Esophagus squamous epithelium (tissue), 5 donors: ENCODE results near the gene KEL. TPM values are rescaled to one million over a fixed set of nuclear protein-coding genes. Genes with fewer than 3 reads are reported as not detected.

Source experiments
- DNase-seq: peaks from one replicate; lab custom pipeline; 2025; lab: John Stamatoyannopoulos, UW
- H3K27ac ChIP-seq, 4 donors: fragments of 200-600 bp; sonication (generic); one replicate each; pipeline ENCODE4 v1.5.1; 2016 to 2019; ENCODE audit warnings: mild to moderate bottlenecking in 1 of 4
- H3K27me3 ChIP-seq, 4 donors: fragments of 200-600 bp; sonication (generic); 1 replicate in 3 of 4; 2 replicates in 1 of 4; pipeline versions ENCODE4 v1.5.1 to v1.6.0; 2017 to 2021; ENCODE audit warnings: antibody characterized with exemption in 1 of 4
- H3K36me3 ChIP-seq, 3 donors: fragments of 200-600 bp; sonication (generic); one replicate each; pipeline ENCODE4 v1.5.1; 2016 to 2019
- H3K4me1 ChIP-seq, 3 donors: fragments of 200-600 bp; sonication (generic); one replicate each; pipeline ENCODE4 v1.5.1; 2017 to 2019
- H3K4me3 ChIP-seq, 4 donors: fragments of 200-600 bp; sonication (generic); 1 replicate in 3 of 4; 2 replicates in 1 of 4; pipeline ENCODE4 v1.5.1; 2016 to 2019; ENCODE audit warnings: mild to moderate bottlenecking in 2 of 4, moderate library complexity in 1 of 4
- H3K9me3 ChIP-seq, 3 donors: fragments of 200-600 bp; sonication (generic); one replicate each; pipeline ENCODE4 v1.5.1; 2016 to 2019
- POLR2A ChIP-seq, 4 donors: fragments of 450-650 bp; IDR thresholded peaks; one replicate each; pipeline ENCODE4 v1.6.1; 2017; ENCODE audit warnings: antibody characterized with exemption in 4 of 4, mild to moderate bottlenecking in 4 of 4, moderate library complexity in 3 of 4
- WGBS, 2 donors: methylation state at CpG; one replicate each; pipeline ENCODE4 v1.1.5; 2018; 5-methylcytosine and 5-hydroxymethylcytosine counted together
- intact Hi-C: fragments of 100-400 bp; cut with DNase I; formaldehyde crosslinking; loops from one replicate; pipeline ENCODE4 v1.15.0; 2022
- total RNA-seq, 4 donors: library from RNA; depleted of rRNA; stranded (reverse); fragments of >200 nt; gene quantifications; one replicate each; pipeline ENCODE4 v1.1.0, GENCODE V29; 2016
- TF ChIP-seq, protein P1 (sequence below), 6 experiments: fragments of 450-650 bp in 4 of 6; fragments of 200-600 bp in 2 of 6; sonication (generic) in 2 of 6; IDR thresholded peaks; one replicate each; pipeline ENCODE4 v1.5.1; 2016 to 2019; ENCODE audit warnings: antibody characterized with exemption in 6 of 6, mild to moderate bottlenecking in 4 of 6, moderate library complexity in 4 of 6
- donor health status: DM: yes; HTN: yes; CAD: no.

KEL gene
- total RNA-seq, 4 donors from 2014 or later: 0.09 to 3.6 (median 0.53) TPM; not detected in 1

DNA sequence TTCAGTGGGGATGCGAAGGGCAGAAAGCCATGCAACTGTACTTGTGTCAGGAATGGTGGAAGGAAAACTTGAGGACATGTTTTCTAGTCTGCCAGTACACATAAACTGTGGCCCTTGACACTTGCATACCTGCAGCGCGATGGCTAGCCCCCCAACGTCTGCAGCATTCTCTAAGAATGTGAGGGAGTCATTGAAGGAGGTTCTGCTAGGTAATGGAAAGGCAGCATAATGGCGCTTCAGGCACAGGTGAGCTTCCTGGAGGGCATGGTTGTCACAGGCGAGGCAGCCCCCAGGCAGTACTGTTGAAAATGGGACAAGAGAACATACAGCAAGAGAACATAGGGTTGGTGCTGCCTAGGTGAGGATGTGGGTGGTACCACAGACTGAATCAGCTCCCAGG, 19.4 kb downstream of the KEL start:
- Histone ChIP-seq H3K27me3 (no peaks in the 10 kb centered on the region), H3K4me1 (peaks cover 0 to 27% (median 8%) of the 10 kb centered on the region in 3 donors), H3K9me3 (no peaks in the 10 kb centered on the region), H3K36me3 (no peaks in the 10 kb centered on the region), H3K27ac (peak overlapping the region in 2 of 4 donors; percentile 69 to 81), H3K4me3 (no peak overlapping the region)
- intact Hi-C loops: no loop called here
- WGBS, 2 donors: 76 to 90% methylated on average over 2 to 6 of the region's 6 CpGs
- TF ChIP-seq, protein P1, sequence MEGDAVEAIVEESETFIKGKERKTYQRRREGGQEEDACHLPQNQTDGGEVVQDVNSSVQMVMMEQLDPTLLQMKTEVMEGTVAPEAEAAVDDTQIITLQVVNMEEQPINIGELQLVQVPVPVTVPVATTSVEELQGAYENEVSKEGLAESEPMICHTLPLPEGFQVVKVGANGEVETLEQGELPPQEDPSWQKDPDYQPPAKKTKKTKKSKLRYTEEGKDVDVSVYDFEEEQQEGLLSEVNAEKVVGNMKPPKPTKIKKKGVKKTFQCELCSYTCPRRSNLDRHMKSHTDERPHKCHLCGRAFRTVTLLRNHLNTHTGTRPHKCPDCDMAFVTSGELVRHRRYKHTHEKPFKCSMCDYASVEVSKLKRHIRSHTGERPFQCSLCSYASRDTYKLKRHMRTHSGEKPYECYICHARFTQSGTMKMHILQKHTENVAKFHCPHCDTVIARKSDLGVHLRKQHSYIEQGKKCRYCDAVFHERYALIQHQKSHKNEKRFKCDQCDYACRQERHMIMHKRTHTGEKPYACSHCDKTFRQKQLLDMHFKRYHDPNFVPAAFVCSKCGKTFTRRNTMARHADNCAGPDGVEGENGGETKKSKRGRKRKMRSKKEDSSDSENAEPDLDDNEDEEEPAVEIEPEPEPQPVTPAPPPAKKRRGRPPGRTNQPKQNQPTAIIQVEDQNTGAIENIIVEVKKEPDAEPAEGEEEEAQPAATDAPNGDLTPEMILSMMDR (IDR thresholded peaks at IDR 0.05): no peak
- no peak for TF ChIP-seq POLR2A (IDR thresholded peaks at IDR 0.05)
- DNase-seq: no peak

DNA sequence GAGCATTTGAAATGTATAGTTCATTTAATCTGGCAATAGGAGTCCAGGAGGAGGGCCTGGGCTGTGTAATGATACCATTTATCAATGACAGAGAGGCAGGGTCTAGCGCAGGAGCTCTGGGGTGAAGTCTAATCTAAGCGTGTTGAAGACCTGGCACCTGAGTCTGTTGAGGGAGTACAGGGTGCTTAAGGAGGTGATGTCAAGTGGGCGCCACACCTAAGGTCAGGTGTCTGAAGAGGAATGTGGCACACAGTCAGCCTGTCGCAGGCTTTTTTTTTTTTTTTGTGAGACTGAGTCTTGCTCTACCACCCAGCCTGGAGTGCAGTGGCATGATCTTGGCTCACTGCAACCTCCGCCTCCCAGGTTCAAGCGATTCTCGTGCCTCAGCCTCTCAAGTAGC, 20.6 kb downstream of the KEL start:
- Histone ChIP-seq H3K27ac (no peak overlapping the region), H3K4me1 (peaks cover 0 to 27% (median 8%) of the 10 kb centered on the region in 3 donors), H3K9me3 (no peaks in the 10 kb centered on the region), H3K27me3 (no peaks in the 10 kb centered on the region), H3K36me3 (no peaks in the 10 kb centered on the region), H3K4me3 (no peak overlapping the region)
- TF ChIP-seq POLR2A (IDR thresholded peaks at IDR 0.05): no peak
- TF ChIP-seq, protein P1 (IDR thresholded peaks at IDR 0.05): no peak
- intact Hi-C loops: no loop called here
- 89 to 98% methylated on average over 7 of the region's 7 CpGs for WGBS, 2 donors
- no peak for DNase-seq

DNA sequence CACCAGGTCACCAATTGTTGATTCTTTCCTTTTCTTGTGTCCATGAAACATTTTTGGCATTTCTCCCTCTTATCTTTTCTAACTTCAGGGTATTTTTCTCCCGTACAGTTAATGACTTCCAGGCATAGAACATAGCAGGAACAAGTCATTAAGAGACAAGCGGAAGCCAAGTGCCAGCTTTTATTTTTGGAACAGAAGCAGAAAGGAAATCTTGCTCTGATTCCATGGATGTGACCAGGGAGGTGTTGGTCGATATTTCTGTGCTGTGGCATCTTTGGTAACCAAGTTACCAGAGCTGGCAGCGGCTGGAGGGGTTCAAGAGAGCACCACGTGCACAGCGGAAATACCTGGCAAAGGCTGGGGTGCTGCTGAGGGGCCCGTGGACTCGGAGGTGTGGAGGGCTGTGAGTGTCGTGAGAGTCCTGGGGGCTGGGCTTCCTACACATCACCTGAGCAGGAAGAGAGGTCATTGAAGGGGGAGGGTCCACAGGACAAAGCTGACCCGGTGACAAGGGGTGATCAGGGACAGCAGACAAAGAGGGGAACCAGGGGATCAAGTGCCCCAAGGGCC, 21.1 kb downstream of the KEL start:
- WGBS, 2 donors: 55 to 74% methylated on average over 8 to 10 of the region's 10 CpGs
- TF ChIP-seq POLR2A (IDR thresholded peaks at IDR 0.05): no peak
- TF ChIP-seq, protein P1 (IDR thresholded peaks at IDR 0.05): no peak
- Histone ChIP-seq H3K27me3 (no peaks in the 10 kb centered on the region), H3K36me3 (no peaks in the 10 kb centered on the region), H3K27ac (no peak overlapping the region), H3K4me3 (no peak overlapping the region), H3K4me1 (peaks cover 0 to 27% (median 8%) of the 10 kb centered on the region in 3 donors), H3K9me3 (no peaks in the 10 kb centered on the region)
- DNase-seq: no peak
- intact Hi-C loops: no loop called here

DNA sequence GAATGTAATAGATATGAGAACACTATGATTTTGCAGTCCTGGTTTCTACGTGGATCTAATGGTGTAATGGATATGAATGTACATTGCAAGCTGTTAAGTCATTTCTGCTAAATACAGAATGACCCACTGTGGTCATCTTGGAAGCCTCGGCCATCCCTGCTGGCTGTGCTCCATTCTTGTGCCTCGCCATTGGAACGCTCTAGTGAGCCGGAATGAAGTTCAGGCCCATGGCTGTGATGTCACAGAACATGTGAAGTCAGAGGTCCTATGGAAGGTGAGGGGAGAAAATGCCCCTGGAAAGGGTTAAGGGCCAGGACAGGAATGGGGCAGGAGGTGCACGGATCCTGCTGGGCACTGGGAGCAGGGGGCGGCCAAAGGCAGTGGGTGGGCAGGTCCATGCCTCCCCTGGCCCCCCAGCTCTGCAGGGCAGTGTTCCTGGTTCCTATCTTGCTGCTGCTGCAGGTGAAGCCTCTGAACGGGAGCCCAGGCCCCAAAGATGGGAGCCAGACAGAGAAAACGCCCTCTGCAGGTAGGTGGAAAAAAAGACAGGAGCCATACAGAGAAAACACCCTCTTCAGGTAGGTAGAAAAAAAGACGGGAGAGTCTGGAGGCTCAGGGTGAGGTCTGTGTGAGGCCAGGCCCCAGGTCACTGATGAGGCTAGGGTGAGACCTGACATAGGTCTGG, 22.8 kb downstream of the KEL start, which contains the start of gene LLCFC1:
Gene LLCFC1, plus strand, starts transcription at position 259 of the 685 bp plus-strand sequence. Its CDS starts 138 bp downstream, at position 397.
- intact Hi-C loops: no loop called here
- no peaks in the 10 kb centered on the region for H3K9me3 ChIP-seq
- WGBS, 2 donors: 61 to 73% methylated on average over 8 to 9 of the region's 10 CpGs
- no peaks in the 10 kb centered on the region for H3K36me3 ChIP-seq
- no peak for DNase-seq
- H3K27ac ChIP-seq: no peak within 1 kb of the TSS
- peaks cover 0 to 19% (median 4%) of the 10 kb centered on the region in 3 donors for H3K4me1 ChIP-seq
- no peak within 1 kb of the TSS for H3K4me3 ChIP-seq
- no peaks in the 10 kb centered on the region for H3K27me3 ChIP-seq
- no peak for TF ChIP-seq POLR2A (IDR thresholded peaks at IDR 0.05)
- TF ChIP-seq, protein P1 (IDR thresholded peaks at IDR 0.05): peak in 5 of 6 experiments; percentile 18 to 48 (median 30)

DNA sequence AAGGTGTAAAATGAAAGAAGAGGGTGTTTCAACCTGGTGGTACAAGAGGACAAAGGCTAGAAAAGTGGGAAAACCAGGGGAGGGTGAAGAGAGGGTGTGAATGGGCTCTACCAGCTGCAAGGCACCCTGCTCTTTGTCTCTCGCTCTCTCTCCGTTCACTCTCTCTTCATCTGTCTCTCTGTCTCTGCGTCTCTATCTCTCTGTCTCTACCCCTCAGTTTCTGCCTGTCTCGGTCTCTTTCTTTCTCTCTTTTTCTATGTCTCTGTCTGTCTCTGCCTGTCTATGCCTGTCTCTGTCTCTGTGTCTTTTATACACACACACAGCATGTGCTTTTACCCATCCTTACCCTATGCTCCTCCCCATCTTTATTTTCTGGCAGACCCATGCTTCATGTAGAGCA, 23.6 kb downstream of the KEL start:
- Histone ChIP-seq H3K27me3 (no peaks in the 10 kb centered on the region), H3K4me1 (peaks cover 0 to 13% (median 0%) of the 10 kb centered on the region in 3 donors), H3K36me3 (no peaks in the 10 kb centered on the region), H3K27ac (no peak overlapping the region), H3K9me3 (no peaks in the 10 kb centered on the region), H3K4me3 (no peak overlapping the region)
- intact Hi-C loops: no loop called here
- no peak for TF ChIP-seq POLR2A (IDR thresholded peaks at IDR 0.05)
- TF ChIP-seq, protein P1 (IDR thresholded peaks at IDR 0.05): no peak
- DNase-seq: no peak
- WGBS, 2 donors: 82 to 92% methylated on average over 4 of the region's 4 CpGs
